Caco-2 (cell line): ENCODE data around the gene UPK1A. TPM values are rescaled to one million over a fixed set of nuclear protein-coding genes. Genes with fewer than 3 reads are reported as not detected.
A peak's percentile ranks its signal among the peaks of the same experiment; 100 is the strongest.

Source experiments
- BruUV-seq: library from RNA; stranded (reverse); fragments of 400-500 nt; replicated peaks from 2 replicates; lab custom pipeline; 2021; lab: Mats Ljungman, UMichigan
- CTCF ChIA-PET: fragments of 300-600 bp; sonication (Branson Sonifier 250); formaldehyde crosslinking; loops from one replicate; lab custom pipeline; 2022; ENCODE audit warnings: antibody characterized with exemption; lab: Charles Lee
- POLR2A ChIA-PET: fragments of 300-600 bp; sonication (Branson Sonifier 250); formaldehyde crosslinking; loops from one replicate; lab custom pipeline; 2022; ENCODE audit warnings: antibody characterized with exemption; lab: Charles Lee
- DNase-seq, 2 experiments: peaks; one replicate each; pipeline versions ENCODE4 v3.0.0 to v3.0.0-alpha.2; 2020 to 2022
- H3K27me3 ChIP-seq: replicated peaks from 2 replicates; pipeline ENCODE4 v1.6.0; 2011; ENCODE audit warnings: low read length; ENCODE audit not compliant: control insufficient read depth, insufficient read depth
- H3K36me3 ChIP-seq: 2 replicates; pipeline ENCODE4 v1.5.1; 2011; ENCODE audit warnings: low read length; ENCODE audit not compliant: control insufficient read depth, insufficient read depth
- H3K4me1 ChIP-seq: fragments of 250-450 bp; sonication (Bioruptor Pico); 2 replicates; pipeline ENCODE4 v1.5.1; 2020; ENCODE audit warnings: mild to moderate bottlenecking
- H3K4me3 ChIP-seq: 2 replicates; pipeline ENCODE4 v1.5.1; 2011; ENCODE audit warnings: low read depth, mild to moderate bottlenecking, control low read depth, low read length
- H3K9me3 ChIP-seq: fragments of 250-450 bp; sonication (Bioruptor Pico); 2 replicates; pipeline ENCODE4 v1.5.1; 2020; ENCODE audit warnings: mild to moderate bottlenecking, moderate library complexity
- H3K27ac Mint-ChIP-seq: one replicate; pipeline ENCODE4 v1.8.0; 2022; ENCODE audit warnings: mixed read lengths; ENCODE audit not compliant: unreplicated experiment
- H3K27me3 Mint-ChIP-seq: one replicate; pipeline ENCODE4 v1.8.0; 2022; ENCODE audit warnings: mixed read lengths; ENCODE audit not compliant: insufficient read depth, unreplicated experiment
- H3K36me3 Mint-ChIP-seq: one replicate; pipeline ENCODE4 v1.8.0; 2022; ENCODE audit warnings: mild to moderate bottlenecking, mixed read lengths; ENCODE audit not compliant: insufficient read depth, unreplicated experiment
- H3K4me1 Mint-ChIP-seq: one replicate; pipeline ENCODE4 v1.8.0; 2022; ENCODE audit warnings: low read depth, mixed read lengths; ENCODE audit not compliant: unreplicated experiment
- H3K4me3 Mint-ChIP-seq: one replicate; pipeline ENCODE4 v1.8.0; 2022; ENCODE audit warnings: mild to moderate bottlenecking, moderate library complexity, mixed read lengths; ENCODE audit not compliant: unreplicated experiment
- H3K9me3 Mint-ChIP-seq: one replicate; pipeline ENCODE4 v1.8.0; 2022; ENCODE audit warnings: mixed read lengths; ENCODE audit not compliant: unreplicated experiment
- intact Hi-C: fragments of 100-400 bp; cut with micrococcal nuclease; formaldehyde crosslinking; loops from one replicate; pipeline ENCODE4 v1.10.0; 2022; ENCODE audit not compliant: unreplicated experiment
- total RNA-seq: library from RNA; stranded (reverse); gene quantifications from 2 replicates; pipeline ENCODE4 v1.2.3, GENCODE V29; 2022
- TF ChIP-seq, protein P1 (sequence below), 2 experiments: fragments of 200-600 bp in 1 of 2; IDR thresholded peaks; 1 replicate in 1 of 2; 2 replicates in 1 of 2; pipeline versions ENCODE4 v1.5.1 to v1.8.0; 2011 to 2022; ENCODE audit warnings: antibody characterized with exemption in 1 of 2, control low read depth in 1 of 2, inconsistent platforms in 1 of 2, low read depth in 1 of 2, low read length in 1 of 2, mild to moderate bottlenecking in 1 of 2, moderate library complexity in 1 of 2; ENCODE audit not compliant: insufficient read depth in 1 of 2, severe bottlenecking in 1 of 2, unreplicated experiment in 1 of 2

UPK1A gene
- total RNA-seq, 1 experiment from 2014 or later: not detected

DNA sequence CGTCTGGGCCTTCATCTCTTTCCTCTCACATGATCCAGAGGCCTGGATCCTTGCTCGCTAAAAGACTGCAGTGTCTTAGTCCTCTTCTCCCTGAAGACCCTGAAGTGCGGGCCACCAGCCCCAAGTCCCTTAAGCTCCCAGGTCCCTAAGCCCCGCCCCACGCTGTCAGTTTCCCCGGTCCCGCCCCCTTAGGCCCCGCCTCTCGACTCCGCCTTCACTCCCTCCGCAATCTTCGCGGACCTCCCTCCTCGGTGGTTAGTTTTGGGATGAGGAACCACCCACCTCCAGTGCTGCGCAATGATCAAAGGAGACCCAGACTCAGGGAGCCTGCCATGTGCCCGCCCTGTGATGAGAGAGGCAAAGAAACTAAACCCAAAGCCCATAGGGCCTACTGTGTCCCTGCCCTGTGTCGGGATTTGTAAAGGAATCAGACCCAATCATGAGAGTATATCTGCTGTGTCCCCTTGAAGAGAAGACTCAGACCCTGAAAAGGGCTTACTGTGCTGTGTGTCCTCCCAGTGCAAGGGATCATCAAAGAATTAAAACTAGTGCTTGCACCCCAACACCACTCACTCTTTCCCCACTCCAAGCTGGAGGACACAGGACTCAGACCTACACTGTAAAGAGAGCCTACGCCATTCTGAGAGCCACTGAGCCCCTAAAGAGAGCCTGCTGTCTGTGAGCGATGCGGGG is 21.2 kb upstream of the UPK1A start:
- Mint-ChIP-seq H3K9me3 (no peaks in the 10 kb centered on the region), H3K4me3 (peak overlapping the region; percentile 74), H3K27ac (peak overlapping the region; percentile 36), H3K36me3 (peaks cover 40% of the 10 kb centered on the region), H3K4me1 (peaks cover 12% of the 10 kb centered on the region), H3K27me3 (no peaks in the 10 kb centered on the region)
- DNase-seq: peak; percentile 82 to 85
- TF ChIP-seq, protein P1, sequence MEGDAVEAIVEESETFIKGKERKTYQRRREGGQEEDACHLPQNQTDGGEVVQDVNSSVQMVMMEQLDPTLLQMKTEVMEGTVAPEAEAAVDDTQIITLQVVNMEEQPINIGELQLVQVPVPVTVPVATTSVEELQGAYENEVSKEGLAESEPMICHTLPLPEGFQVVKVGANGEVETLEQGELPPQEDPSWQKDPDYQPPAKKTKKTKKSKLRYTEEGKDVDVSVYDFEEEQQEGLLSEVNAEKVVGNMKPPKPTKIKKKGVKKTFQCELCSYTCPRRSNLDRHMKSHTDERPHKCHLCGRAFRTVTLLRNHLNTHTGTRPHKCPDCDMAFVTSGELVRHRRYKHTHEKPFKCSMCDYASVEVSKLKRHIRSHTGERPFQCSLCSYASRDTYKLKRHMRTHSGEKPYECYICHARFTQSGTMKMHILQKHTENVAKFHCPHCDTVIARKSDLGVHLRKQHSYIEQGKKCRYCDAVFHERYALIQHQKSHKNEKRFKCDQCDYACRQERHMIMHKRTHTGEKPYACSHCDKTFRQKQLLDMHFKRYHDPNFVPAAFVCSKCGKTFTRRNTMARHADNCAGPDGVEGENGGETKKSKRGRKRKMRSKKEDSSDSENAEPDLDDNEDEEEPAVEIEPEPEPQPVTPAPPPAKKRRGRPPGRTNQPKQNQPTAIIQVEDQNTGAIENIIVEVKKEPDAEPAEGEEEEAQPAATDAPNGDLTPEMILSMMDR (IDR thresholded peaks at IDR 0.05; ENCODE audit: insufficient read depth in 1 of 2, low read depth in 1 of 2, low read length in 1 of 2, severe bottlenecking in 1 of 2, unreplicated experiment in 1 of 2): no peak
- Histone ChIP-seq H3K36me3 (no peaks in the 10 kb centered on the region), H3K27me3 (no peaks in the 10 kb centered on the region), H3K9me3 (no peaks in the 10 kb centered on the region), H3K4me3 (peak overlapping the region; percentile 80), H3K4me1 (peaks cover 26% of the 10 kb centered on the region)
- BruUV-seq: no TSS peak
- POLR2A ChIA-PET: interaction anchor here (0.6 to 1.9 kb wide), 5 partner anchors 16 to 218 kb away, joined by 4 to 11 read pairs (median 5); no protein-coding TSS in a partner anchor
- CTCF ChIA-PET: interaction anchor here (1.2 to 1.6 kb wide), 2 partner anchors 10 to 57 kb away, joined by 3 read pairs; no protein-coding TSS in a partner anchor
- intact Hi-C loops: loop anchor here (2.0 to 5.0 kb wide), 5 partner anchors 16 to 112 kb away; partner anchors contain the start of genes HAUS5, HSPB6, KMT2B and PROSER3

DNA sequence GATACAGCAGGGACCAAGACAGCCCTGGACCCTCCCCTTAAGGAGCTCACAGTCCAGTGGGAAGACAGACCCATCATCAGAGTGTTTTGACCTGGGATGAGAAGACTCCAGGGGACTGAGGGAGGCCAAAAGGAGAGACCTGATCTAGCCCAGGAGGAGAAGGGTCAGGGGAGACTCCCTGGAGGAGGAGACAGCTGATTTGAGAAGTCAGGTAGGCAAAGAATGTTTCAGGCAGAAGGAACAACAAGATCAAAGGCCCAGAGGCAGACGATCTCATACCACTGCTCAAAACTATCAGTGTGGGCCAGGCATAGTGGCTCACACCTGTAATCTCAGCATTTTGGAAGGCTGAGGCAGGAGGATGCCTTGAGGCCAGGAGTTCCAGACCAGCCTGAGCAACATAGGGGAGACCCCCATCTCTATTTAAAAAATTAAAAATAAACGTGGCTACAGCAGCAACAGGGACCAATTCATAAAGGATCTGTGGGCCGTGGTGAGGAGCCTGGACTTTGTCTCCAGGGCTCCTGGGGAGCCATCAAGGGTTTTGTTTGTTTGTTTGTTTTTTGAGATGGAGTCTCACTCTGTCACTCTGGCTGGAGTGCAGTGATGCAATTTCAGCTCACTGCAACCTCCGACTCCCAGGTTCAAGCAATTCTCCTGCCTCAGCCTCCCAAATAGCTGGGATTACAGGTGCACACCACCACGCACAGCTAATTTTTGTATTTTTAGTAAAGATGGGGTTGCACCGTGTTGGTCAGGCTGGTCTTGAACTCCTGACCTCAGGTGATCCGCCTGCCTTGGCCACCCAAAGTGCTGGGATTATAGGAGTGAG is 20.4 kb upstream of the UPK1A start:
- POLR2A ChIA-PET: interaction anchor here (0.6 kb wide), 1 partner anchor 42 kb away, joined by 5 read pairs; no protein-coding TSS in a partner anchor
- no TSS peak for BruUV-seq
- H3K4me3 Mint-ChIP-seq: peak overlapping the region; percentile 74
- peaks cover 45% of the 10 kb centered on the region for H3K36me3 Mint-ChIP-seq
- H3K27ac Mint-ChIP-seq: no peak overlapping the region
- no peaks in the 10 kb centered on the region for H3K27me3 ChIP-seq
- peaks cover 12% of the 10 kb centered on the region for H3K4me1 Mint-ChIP-seq
- H3K27me3 Mint-ChIP-seq: no peaks in the 10 kb centered on the region
- DNase-seq: no peak
- CTCF ChIA-PET: no interaction called here
- H3K36me3 ChIP-seq: no peaks in the 10 kb centered on the region
- intact Hi-C loops: loop anchor here (2.0 to 5.0 kb wide), 4 partner anchors 15 to 111 kb away; partner anchors contain the start of genes HAUS5, HSPB6, KMT2B and PROSER3
- H3K4me3 ChIP-seq: no peak overlapping the region
- no peaks in the 10 kb centered on the region for H3K9me3 Mint-ChIP-seq
- H3K4me1 ChIP-seq: peaks cover 26% of the 10 kb centered on the region
- H3K9me3 ChIP-seq: no peaks in the 10 kb centered on the region
- TF ChIP-seq, protein P1 (IDR thresholded peaks at IDR 0.05; ENCODE audit: insufficient read depth in 1 of 2, low read depth in 1 of 2, low read length in 1 of 2, severe bottlenecking in 1 of 2, unreplicated experiment in 1 of 2): no peak
